GM10847 (cell line): ENCODE results near the gene SEMA5B.

Experiments
- POLR2A ChIP-seq: IDR thresholded peaks from 2 replicates; pipeline ENCODE4 v1.6.1; 2011; ENCODE audit not compliant: insufficient read length; ENCODE audit errors: extremely low read depth

SEMA5B gene

GRCh38 chr3:123044981-123045763, 17.6 kb upstream of the SEMA5B start:
- TF ChIP-seq POLR2A = no peak

- no peak for TF ChIP-seq POLR2A
Observed at GRCh38 chr3:123042413-123042812, 14.8 kb upstream of the SEMA5B start.

GRCh38 chr3:123039178-123039577, 11.6 kb upstream of the SEMA5B start:
- no peak for TF ChIP-seq POLR2A

- TF ChIP-seq POLR2A = no peak
Observed at GRCh38 chr3:123038751-123039150, 11.2 kb upstream of the SEMA5B start.

DNA sequence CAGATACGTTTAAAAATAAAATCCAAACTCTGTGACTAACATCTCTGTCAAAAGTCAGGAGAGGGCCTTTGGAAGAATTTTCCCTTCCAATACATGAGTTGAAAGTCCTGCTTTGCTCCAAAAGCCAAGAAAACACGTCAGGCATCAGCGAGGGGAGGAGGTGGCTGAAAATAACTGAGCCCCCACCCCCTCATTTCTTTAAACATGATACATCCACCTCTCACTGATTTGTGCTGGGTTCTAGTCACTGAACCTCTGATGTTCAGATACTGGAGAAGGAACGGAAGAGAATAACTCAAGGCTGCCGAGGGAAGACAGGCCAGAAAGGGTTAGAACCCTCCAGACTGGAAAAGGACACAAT, 9.4 kb upstream of the SEMA5B start:
- TF ChIP-seq POLR2A = no peak

GRCh38 chr3:123036352-123037014, 8.9 kb upstream of the SEMA5B start:
- TF ChIP-seq POLR2A = no peak

DNA sequence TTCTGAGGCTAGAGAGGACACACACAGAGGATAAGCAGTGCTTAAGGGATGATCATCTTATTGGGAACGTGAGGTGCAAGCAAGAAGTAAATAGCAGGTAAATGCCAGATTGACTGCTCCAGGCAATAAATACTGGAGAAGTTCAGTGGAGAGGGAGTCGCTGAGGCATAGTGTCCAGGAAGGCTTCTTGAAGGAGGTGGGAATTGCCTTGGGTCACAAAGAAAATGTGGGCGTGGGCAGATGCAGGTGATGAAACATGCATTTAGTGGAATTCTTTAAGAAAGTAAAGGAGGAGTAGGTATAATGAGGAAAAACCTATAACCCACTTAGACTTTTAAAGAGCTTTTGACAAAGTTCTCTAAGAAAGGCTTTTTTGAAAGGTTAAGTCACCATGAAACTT, 7.4 kb upstream of the SEMA5B start:
- no peak for TF ChIP-seq POLR2A

DNA sequence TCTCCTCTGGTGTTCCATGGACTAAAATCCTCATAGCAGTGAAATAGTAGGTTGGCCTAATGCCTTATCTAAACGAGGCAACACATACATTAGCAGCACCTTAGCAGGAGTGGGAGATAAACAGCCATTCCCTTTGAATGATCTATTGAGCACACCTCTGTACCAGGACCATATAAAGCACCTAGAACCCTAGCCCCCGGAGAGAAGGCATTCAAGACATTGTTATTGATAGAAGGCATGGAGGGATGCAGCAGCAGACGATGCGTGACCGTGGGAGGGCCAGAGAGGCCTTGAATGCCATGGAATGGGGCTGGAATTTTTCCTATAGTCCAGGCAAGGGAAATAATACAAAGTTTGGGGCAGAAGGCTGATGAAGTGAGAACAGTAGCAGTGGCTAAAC, 6.6 kb upstream of the SEMA5B start:
- no peak for TF ChIP-seq POLR2A

- no peak for TF ChIP-seq POLR2A
Observed at GRCh38 chr3:123032057-123032456, 4.5 kb upstream of the SEMA5B start.

- TF ChIP-seq POLR2A = no peak
Observed at GRCh38 chr3:123031051-123031450, 3.5 kb upstream of the SEMA5B start.

GRCh38 chr3:123028233-123028828, 768 bp upstream of the SEMA5B start:
- no peak for TF ChIP-seq POLR2A

- TF ChIP-seq POLR2A = no peak
Observed at GRCh38 chr3:123026565-123027291, 835 bp downstream of the SEMA5B start.

DNA sequence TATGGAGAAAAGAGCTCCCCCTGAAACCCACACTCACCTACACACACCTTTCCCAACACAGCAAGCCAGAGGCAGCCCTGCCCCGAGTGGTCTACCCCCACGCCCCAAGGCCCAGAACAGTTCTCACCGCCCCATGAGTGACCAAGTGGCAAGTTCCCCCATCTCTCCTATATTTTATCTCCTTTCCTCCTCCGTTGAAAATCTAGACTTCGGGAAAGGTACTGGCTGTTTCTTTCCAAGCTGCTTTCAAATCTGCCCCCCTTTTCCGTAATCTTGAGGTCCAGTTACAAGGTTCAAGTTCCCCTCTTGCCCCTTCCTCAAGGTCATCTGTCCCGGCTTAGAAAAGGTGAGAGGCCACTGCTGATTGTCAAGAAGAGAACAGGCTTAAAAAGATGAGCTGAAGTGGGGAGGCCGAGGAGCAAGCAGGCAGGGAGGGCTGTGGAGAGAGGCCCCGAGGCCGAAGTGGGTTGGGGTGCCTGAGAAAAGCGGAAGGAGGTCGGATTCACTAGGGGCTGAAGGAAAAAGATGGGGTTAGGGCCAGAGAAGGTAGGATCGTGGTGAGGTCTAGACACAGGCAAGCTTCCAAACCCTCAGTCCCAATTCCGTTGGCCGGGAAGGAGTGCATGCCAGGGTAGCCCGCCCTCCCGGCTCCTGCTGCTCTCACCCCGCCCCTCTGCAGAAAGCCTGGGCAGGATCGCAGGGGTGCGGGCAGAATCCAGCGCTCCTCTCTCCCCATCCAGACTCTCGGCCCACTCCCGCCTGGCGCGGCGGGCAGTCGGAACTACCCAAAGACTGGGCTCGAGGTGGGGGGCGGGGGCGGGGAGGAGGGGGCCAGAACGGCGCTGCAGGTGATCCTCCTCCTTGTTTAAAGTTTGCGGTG, 1.7 kb downstream of the SEMA5B start:
- TF ChIP-seq POLR2A = no peak

- no peak for TF ChIP-seq POLR2A
Observed at GRCh38 chr3:123024056-123024455, 3.5 kb downstream of the SEMA5B start.
